Lower leg skin (tissue), 4 donors: Measurements from ENCODE around the gene CETN1. TPM values are rescaled to one million over a fixed set of nuclear protein-coding genes. Genes with fewer than 3 reads are reported as not detected.

Experiments used
- DNase-seq, 2 donors: peaks; one replicate each; pipeline ENCODE4 v3.0.0-alpha.2; 2019; ENCODE audit warnings: low spot score in 2 of 2
- H3K4me3 ChIP-seq: fragments of 200-600 bp; sonication (generic); 2 replicates; pipeline ENCODE4 v1.5.1; 2017; ENCODE audit warnings: mild to moderate bottlenecking, low read depth; ENCODE audit not compliant: poor library complexity, severe bottlenecking
- POLR2A ChIP-seq, 2 donors: fragments of 450-650 bp; IDR thresholded peaks; one replicate each; pipeline ENCODE4 v1.6.1; 2016 to 2017; ENCODE audit warnings: antibody characterized with exemption in 2 of 2, mild to moderate bottlenecking in 1 of 2, moderate library complexity in 1 of 2
- WGBS, 2 donors: methylation state at CpG; one replicate each; pipeline ENCODE4 v1.1.5; 2018; 5-methylcytosine and 5-hydroxymethylcytosine counted together
- intact Hi-C: fragments of 100-400 bp; cut with DNase I; formaldehyde crosslinking; loops from one replicate; pipeline ENCODE4 v1.15.0; 2023; ENCODE audit warnings: low total_unique reads
- total RNA-seq, 4 donors: library from RNA; depleted of rRNA; stranded (reverse); fragments of >200 nt; gene quantifications; one replicate each; pipeline ENCODE4 v1.1.0, GENCODE V29; 2016
- TF ChIP-seq, protein P1 (sequence below), 3 donors: fragments of 450-650 bp; IDR thresholded peaks; one replicate each; pipeline ENCODE4 v1.5.1; 2016; ENCODE audit warnings: antibody characterized with exemption in 3 of 3, mild to moderate bottlenecking in 3 of 3, moderate library complexity in 2 of 3

CETN1 gene
- total RNA-seq, 4 donors from 2014 or later: not detected

DNA sequence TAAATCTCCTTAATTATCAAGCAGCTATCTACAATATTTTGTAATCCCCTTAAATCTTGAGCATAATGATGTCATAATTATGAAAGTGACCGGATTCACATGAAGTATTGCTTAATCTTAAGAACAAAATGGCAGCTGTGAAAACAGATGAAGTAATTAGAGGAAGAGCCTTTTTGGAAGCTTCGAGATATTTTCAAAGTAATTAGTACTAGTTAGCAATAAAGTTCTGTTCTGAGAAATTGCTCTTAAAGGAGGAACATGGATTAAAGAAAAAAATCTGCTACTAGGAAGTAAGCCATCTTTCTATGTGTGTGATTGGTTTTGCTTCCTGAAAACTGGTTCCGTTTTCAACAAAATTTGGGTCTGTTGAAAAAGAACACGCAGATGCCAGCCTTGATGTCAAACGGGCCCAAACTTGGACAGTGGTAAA, 34.9 kb downstream of the CETN1 start:
- 72 to 77% methylated on average over 5 of the region's 5 CpGs for WGBS, 2 donors
- TF ChIP-seq, protein P1, sequence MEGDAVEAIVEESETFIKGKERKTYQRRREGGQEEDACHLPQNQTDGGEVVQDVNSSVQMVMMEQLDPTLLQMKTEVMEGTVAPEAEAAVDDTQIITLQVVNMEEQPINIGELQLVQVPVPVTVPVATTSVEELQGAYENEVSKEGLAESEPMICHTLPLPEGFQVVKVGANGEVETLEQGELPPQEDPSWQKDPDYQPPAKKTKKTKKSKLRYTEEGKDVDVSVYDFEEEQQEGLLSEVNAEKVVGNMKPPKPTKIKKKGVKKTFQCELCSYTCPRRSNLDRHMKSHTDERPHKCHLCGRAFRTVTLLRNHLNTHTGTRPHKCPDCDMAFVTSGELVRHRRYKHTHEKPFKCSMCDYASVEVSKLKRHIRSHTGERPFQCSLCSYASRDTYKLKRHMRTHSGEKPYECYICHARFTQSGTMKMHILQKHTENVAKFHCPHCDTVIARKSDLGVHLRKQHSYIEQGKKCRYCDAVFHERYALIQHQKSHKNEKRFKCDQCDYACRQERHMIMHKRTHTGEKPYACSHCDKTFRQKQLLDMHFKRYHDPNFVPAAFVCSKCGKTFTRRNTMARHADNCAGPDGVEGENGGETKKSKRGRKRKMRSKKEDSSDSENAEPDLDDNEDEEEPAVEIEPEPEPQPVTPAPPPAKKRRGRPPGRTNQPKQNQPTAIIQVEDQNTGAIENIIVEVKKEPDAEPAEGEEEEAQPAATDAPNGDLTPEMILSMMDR (IDR thresholded peaks at IDR 0.05): no peak
- TF ChIP-seq POLR2A (IDR thresholded peaks at IDR 0.05): no peak
- intact Hi-C loops: loop anchor here (5.0 to 10.0 kb wide), 2 partner anchors 222 to 320 kb away; no protein-coding TSS in a partner anchor
- DNase-seq: no peak
- no peak overlapping the region for H3K4me3 ChIP-seq

- intact Hi-C loops: loop anchor here (5.0 to 10.0 kb wide), 2 partner anchors 222 to 321 kb away; no protein-coding TSS in a partner anchor
- H3K4me3 ChIP-seq: no peak overlapping the region
- 55 to 65% methylated on average over 4 of the region's 4 CpGs for WGBS, 2 donors
- peak in 1 of 2 donors; percentile 17 for DNase-seq
- TF ChIP-seq POLR2A (IDR thresholded peaks at IDR 0.05): no peak
- TF ChIP-seq, protein P1 (IDR thresholded peaks at IDR 0.05): no peak
These were observed 35.6 kb downstream of the CETN1 start for GRCh38 chr18:615773-616172.

DNA sequence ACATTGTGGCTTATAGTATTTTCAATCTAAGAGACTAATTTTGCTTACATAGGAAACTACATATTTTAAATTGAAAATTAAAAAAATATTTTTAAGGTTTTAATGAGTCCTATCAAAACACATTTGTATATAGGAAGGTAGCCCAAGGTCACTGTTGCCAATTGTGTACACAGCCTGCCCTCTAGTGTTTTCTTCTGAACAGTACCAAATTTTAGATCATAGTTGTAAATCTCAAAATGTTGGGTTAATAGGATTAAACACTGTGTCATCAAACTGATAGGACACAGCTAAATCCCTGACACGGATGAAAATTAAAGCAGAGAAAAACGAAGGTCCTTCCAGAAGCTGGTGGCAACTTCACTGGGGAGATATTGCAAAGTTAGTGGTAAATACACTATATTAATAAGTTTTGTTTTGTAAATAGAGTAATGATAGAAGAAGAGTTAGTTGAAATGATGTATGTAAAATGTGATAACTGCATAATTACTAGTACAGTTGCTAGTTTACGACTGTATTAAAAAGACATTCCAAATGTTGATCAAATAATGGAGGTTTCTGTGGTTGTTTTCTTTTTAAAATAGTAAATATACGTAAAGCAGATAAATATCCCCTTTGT, 36.3 kb downstream of the CETN1 start:
- TF ChIP-seq, protein P1 (IDR thresholded peaks at IDR 0.05): no peak
- no peak for TF ChIP-seq POLR2A (IDR thresholded peaks at IDR 0.05)
- 33 to 39% methylated on average over 4 of the region's 4 CpGs for whole genome bisulfite sequencing, 2 donors
- intact Hi-C loops: loop anchor here (5.0 to 10.0 kb wide), 2 partner anchors 221 to 322 kb away; no protein-coding TSS in a partner anchor
- DNase-seq: no peak
- no peak overlapping the region for H3K4me3 ChIP-seq

- intact Hi-C loops: loop anchor here (5.0 to 10.0 kb wide), 2 partner anchors 219 to 323 kb away; no protein-coding TSS in a partner anchor
- H3K4me3 ChIP-seq: no peak overlapping the region
- no peak for TF ChIP-seq POLR2A (IDR thresholded peaks at IDR 0.05)
- TF ChIP-seq, protein P1 (IDR thresholded peaks at IDR 0.05): no peak
- no peak for DNase-seq
- 67 to 76% methylated on average over 13 of the region's 13 CpGs for WGBS, 2 donors
These were observed 37.9 kb downstream of the CETN1 start for GRCh38 chr18:617970-618504.

- TF ChIP-seq POLR2A (IDR thresholded peaks at IDR 0.05): no peak
- TF ChIP-seq, protein P1 (IDR thresholded peaks at IDR 0.05): no peak
- intact Hi-C loops: loop anchor here (5.0 to 10.0 kb wide), 2 partner anchors 219 to 324 kb away; no protein-coding TSS in a partner anchor
- H3K4me3 ChIP-seq: no peak overlapping the region
- DNase-seq: no peak
- WGBS, 2 donors: 89 to 94% methylated on average over 5 of the region's 5 CpGs
These were observed 38.4 kb downstream of the CETN1 start for GRCh38 chr18:618618-619017.
